ENCODE measurements around the gene ZNF440.

The ZNF440 gene

GRCh38 chr19:11882606-11883005 is 68.5 kb downstream of the ZNF440 start:
- no peak for DNase-seq (ENCODE audit: low read depth in 2 of 2, low spot score in 1 of 2)

All from stimulated activated CD8-positive, alpha-beta memory T cell treated with anti-CD3 and anti-CD28 coated beads, Interleukin-4, amount 100 ng/mL, for 4 hours (primary cell).